Measurements from ENCODE around the gene MIEF1.

The MIEF1 gene

GRCh38 chr22:39508393-39508792, 6.3 kb downstream of the MIEF1 start:
- no peaks in the 10 kb centered on the region for H3K9me3 ChIP-seq
- H3K9ac ChIP-seq, result peak overlapping the region; percentile 22; the same call in 1 of the 2 replicates
- no peaks in the 10 kb centered on the region for H3K27me3 ChIP-seq
- no peak overlapping the region for H3K27ac ChIP-seq
- peaks cover 99% of the 10 kb centered on the region for H3K36me3 ChIP-seq
- H3K4me1 ChIP-seq, result peaks cover 19% of the 10 kb centered on the region
- TF ChIP-seq Cebpa-rat (IDR thresholded peaks at IDR 0.05), result no peak
- no peak overlapping the region for H3K4me3 ChIP-seq
- H3K4me2 ChIP-seq, result no peak overlapping the region
- peaks cover 94% of the 10 kb centered on the region for H4K20me1 ChIP-seq

- no peak for TF ChIP-seq Cebpa-rat (IDR thresholded peaks at IDR 0.05)
- H3K36me3 ChIP-seq, result peaks cover 100% of the 10 kb centered on the region
- no peak overlapping the region for H3K4me2 ChIP-seq
- no peak overlapping the region for H3K27ac ChIP-seq
- H3K4me3 ChIP-seq, result no peak overlapping the region
- H3K9me3 ChIP-seq, result no peaks in the 10 kb centered on the region
- H3K4me1 ChIP-seq, result peaks cover 6% of the 10 kb centered on the region; the same call in 1 of the 2 replicates
- peaks cover 94% of the 10 kb centered on the region for H4K20me1 ChIP-seq
- H3K27me3 ChIP-seq, result no peaks in the 10 kb centered on the region
- H3K9ac ChIP-seq, result no peak overlapping the region
Observed at GRCh38 chr22:39510529-39511149, 8.5 kb downstream of the MIEF1 start.

GRCh38 chr22:39511226-39511625, 9.1 kb downstream of the MIEF1 start:
- no peaks in the 10 kb centered on the region for H3K27me3 ChIP-seq
- peaks cover 100% of the 10 kb centered on the region for H3K36me3 ChIP-seq

GRCh38 chr22:39512026-39512425, 9.9 kb downstream of the MIEF1 start:
- Histone ChIP-seq H3K4me3 (no peak overlapping the region), H3K27ac (no peak overlapping the region), H4K20me1 (peaks cover 80% of the 10 kb centered on the region), H3K9me3 (no peaks in the 10 kb centered on the region), H3K36me3 (peaks cover 100% of the 10 kb centered on the region), H3K9ac (no peak overlapping the region), H3K4me2 (no peak overlapping the region), H3K4me1 (peaks cover 6% of the 10 kb centered on the region; the same call in 1 of the 2 replicates), H3K27me3 (no peaks in the 10 kb centered on the region)
- TF ChIP-seq Cebpa-rat (IDR thresholded peaks at IDR 0.05), result no peak

More at GRCh38 chr22:39511226-39511625, 9.1 kb downstream of the MIEF1 start:
- Histone ChIP-seq H3K9ac (no peak overlapping the region), H3K4me1 (peaks cover 6% of the 10 kb centered on the region; the same call in 1 of the 2 replicates), H4K20me1 (peaks cover 88% of the 10 kb centered on the region), H3K27ac (no peak overlapping the region), H3K4me2 (no peak overlapping the region), H3K4me3 (no peak overlapping the region), H3K9me3 (no peaks in the 10 kb centered on the region)
- TF ChIP-seq Cebpa-rat (IDR thresholded peaks at IDR 0.05), result no peak

- no peaks in the 10 kb centered on the region for H3K9me3 ChIP-seq
- H3K27me3 ChIP-seq, result no peaks in the 10 kb centered on the region
Observed at GRCh38 chr22:39513791-39514190, 11.7 kb downstream of the MIEF1 start.

GRCh38 chr22:39514373-39514973, 12.4 kb downstream of the MIEF1 start:
- Histone ChIP-seq H3K9me3 (no peaks in the 10 kb centered on the region), H3K27me3 (no peaks in the 10 kb centered on the region), H3K27ac (no peak overlapping the region), H4K20me1 (peaks cover 55% of the 10 kb centered on the region), H3K4me2 (no peak overlapping the region), H3K36me3 (peaks cover 84% of the 10 kb centered on the region), H3K9ac (no peak overlapping the region), H3K4me1 (peaks cover 23% of the 10 kb centered on the region), H3K4me3 (no peak overlapping the region)
- TF ChIP-seq Cebpa-rat (IDR thresholded peaks at IDR 0.05), result no peak

More at GRCh38 chr22:39513791-39514190, 11.7 kb downstream of the MIEF1 start:
- Histone ChIP-seq H3K4me3 (no peak overlapping the region), H3K27ac (no peak overlapping the region), H3K36me3 (peaks cover 91% of the 10 kb centered on the region), H4K20me1 (peaks cover 62% of the 10 kb centered on the region), H3K9ac (no peak overlapping the region), H3K4me2 (no peak overlapping the region), H3K4me1 (peaks cover 19% of the 10 kb centered on the region)
- TF ChIP-seq Cebpa-rat (IDR thresholded peaks at IDR 0.05), result no peak

- H3K4me1 ChIP-seq, result peaks cover 23% of the 10 kb centered on the region
- no peak overlapping the region for H3K4me3 ChIP-seq
- no peak overlapping the region for H3K4me2 ChIP-seq
- peaks cover 46% of the 10 kb centered on the region for H4K20me1 ChIP-seq
- H3K9ac ChIP-seq, result no peak overlapping the region
- H3K27ac ChIP-seq, result no peak overlapping the region
- H3K36me3 ChIP-seq, result peaks cover 74% of the 10 kb centered on the region
- H3K9me3 ChIP-seq, result no peaks in the 10 kb centered on the region
- TF ChIP-seq Cebpa-rat (IDR thresholded peaks at IDR 0.05), result no peak
- H3K27me3 ChIP-seq, result no peaks in the 10 kb centered on the region
Observed at GRCh38 chr22:39515266-39516050, 13.4 kb downstream of the MIEF1 start.

GRCh38 chr22:39517470-39517869, 15.4 kb downstream of the MIEF1 start:
- no peak overlapping the region for H3K27ac ChIP-seq
- H3K27me3 ChIP-seq, result no peaks in the 10 kb centered on the region
- no peak for TF ChIP-seq Cebpa-rat (IDR thresholded peaks at IDR 0.05)
- H3K4me3 ChIP-seq, result no peak overlapping the region
- no peak overlapping the region for H3K4me2 ChIP-seq
- H3K9me3 ChIP-seq, result no peaks in the 10 kb centered on the region
- H3K9ac ChIP-seq, result no peak overlapping the region
- peaks cover 70% of the 10 kb centered on the region for H3K36me3 ChIP-seq
- peaks cover 46% of the 10 kb centered on the region for H4K20me1 ChIP-seq
- H3K4me1 ChIP-seq, result peaks cover 26% of the 10 kb centered on the region

GRCh38 chr22:39518144-39518786, 16.2 kb downstream of the MIEF1 start:
- Histone ChIP-seq H3K4me2 (peak overlapping the region; percentile 83), H3K27me3 (no peaks in the 10 kb centered on the region), H3K4me1 (peaks cover 34% of the 10 kb centered on the region), H3K36me3 (peaks cover 70% of the 10 kb centered on the region), H4K20me1 (peaks cover 52% of the 10 kb centered on the region), H3K9ac (peak overlapping the region; percentile 100; the same call in 1 of the 2 replicates), H3K4me3 (peak overlapping the region; percentile 98), H3K27ac (0 out of 2 replicates have a peak overlapping the region, but pooled peaks have one; percentile 100), H3K9me3 (no peaks in the 10 kb centered on the region)
- no peak for TF ChIP-seq Cebpa-rat (IDR thresholded peaks at IDR 0.05)
